Astrocyte of the cerebellum (primary cell): ENCODE data around the gene RBSN.
A peak's percentile ranks its signal among the peaks of the same experiment; 100 is the strongest.

Experiments used
- DNase-seq: peaks from one replicate; pipeline ENCODE4 v3.0.0-alpha.2; 2011; ENCODE audit warnings: low read depth
- H3K4me3 ChIP-seq: 2 replicates; pipeline ENCODE4 v1.5.1; 2011; ENCODE audit warnings: mild to moderate bottlenecking, low read depth, low read length, moderate library complexity
- CTCF ChIP-seq: IDR thresholded peaks from 2 replicates; pipeline ENCODE4 v1.5.1; 2012; ENCODE audit warnings: low read length, low read depth, moderate library complexity, mild to moderate bottlenecking; ENCODE audit errors: missing control alignments
- in situ Hi-C: cut with HindIII; loops from 2 replicates; pipeline ENCODE4 v1.10.0; 2017; ENCODE audit warnings: low sequenced_read_pairs

The RBSN gene

DNA sequence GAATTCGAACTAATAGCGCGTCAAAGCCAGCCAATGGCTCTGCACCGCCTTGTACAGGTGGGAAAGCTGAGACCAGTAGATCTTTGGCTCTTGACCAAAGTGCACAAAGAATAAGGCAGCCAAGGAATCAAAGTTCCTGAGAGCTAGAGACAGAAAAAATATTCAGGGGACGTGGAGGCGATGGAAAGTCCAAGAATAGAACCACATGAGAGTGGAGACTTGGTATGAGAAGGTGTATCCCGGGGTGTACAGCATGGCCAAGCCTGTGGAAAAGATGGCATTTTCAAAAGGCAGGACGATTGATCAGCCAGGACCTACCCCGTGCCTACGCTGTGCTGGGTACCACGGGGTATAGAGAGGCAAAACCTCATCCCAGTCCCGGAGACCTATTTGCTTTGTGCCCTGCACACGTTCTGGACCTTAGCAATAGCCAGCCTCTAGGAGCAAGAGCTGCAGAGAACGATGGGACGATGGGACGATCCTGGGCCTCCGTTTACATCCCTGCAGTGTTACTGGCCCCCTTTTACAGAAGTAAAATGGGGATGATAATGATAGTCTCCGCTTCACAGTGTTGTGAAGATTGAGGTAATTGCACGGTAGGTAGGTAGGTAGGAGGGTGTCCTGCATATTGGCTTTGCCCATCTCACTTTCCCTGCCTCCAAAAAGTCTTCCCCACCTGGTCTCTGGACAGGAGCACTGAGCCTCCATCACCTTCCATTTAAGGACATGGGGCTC is 583 bp upstream of the RBSN start:
- in situ Hi-C loops = no loop called here
- no peak for DNase-seq
- no peak for TF ChIP-seq CTCF
- H3K4me3 ChIP-seq = peak overlapping the region; percentile 93

GRCh38 chr3:15097891-15098290 is 1.1 kb downstream of the RBSN start:
- TF ChIP-seq CTCF = no peak
- DNase-seq = peak; percentile 13
- H3K4me3 ChIP-seq = peak overlapping the region; percentile 93
- in situ Hi-C loops = no loop called here

- TF ChIP-seq CTCF = no peak
- no peak for DNase-seq
- in situ Hi-C loops = no loop called here
- H3K4me3 ChIP-seq = no peak overlapping the region
Observed at GRCh38 chr3:15096046-15096445, 2.9 kb downstream of the RBSN start.

DNA sequence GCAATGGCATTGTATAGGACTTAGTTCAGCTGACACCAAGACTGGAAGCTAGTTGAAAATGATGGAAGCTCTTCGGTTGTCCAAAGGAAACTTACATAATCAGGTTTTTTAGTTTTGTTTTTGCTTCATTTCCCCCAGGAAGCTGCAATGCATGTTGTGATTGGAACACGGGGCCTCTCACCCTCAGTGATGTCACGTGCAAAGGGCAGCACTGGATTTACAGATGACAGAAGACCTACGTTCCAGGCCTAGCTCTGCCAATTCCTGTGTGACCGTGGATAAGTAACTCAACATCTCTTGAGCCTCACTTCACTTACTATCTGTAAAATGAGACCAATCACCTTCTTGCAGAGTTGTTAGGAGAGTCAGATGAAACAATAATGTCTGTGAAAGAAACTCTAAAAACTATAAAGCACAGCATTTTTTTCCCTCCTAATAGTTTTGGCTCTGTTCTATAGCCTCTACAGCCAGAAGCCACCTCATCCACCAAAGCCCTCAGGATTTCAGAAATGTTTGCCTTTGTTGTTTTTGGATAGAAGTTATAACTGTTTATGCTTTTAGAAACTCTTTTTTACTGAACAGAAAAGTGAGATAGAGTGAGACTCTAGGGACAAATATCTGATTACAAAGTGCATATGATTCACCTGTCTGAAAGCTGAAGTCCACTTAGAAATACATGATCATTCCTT is 4.6 kb downstream of the RBSN start:
- TF ChIP-seq CTCF = no peak
- no peak for DNase-seq
- in situ Hi-C loops = no loop called here
- H3K4me3 ChIP-seq = no peak overlapping the region

DNA sequence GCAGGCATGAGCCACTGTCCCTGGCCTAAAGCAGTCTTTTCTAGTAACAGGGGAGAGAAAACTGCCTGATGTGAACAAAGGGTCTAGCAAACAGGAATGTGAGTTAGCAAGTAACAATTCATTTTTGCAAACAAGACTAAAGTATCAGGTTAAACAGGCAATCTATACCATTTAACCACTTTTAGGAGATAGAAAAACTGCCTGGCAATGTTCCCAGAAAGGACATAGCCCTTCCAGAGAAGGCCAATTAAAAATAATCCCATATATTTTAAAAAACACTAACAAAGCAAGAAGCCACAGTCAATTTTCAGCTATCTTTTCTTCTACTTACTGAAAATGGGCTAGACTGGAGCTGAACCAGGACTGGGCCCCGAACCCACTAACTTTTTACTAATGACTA is 6.3 kb downstream of the RBSN start:
- in situ Hi-C loops = no loop called here
- no peak overlapping the region for H3K4me3 ChIP-seq
- DNase-seq = no peak
- no peak for TF ChIP-seq CTCF

GRCh38 chr3:15091575-15091974 is 7.4 kb downstream of the RBSN start:
- in situ Hi-C loops = no loop called here
- TF ChIP-seq CTCF = no peak
- no peak overlapping the region for H3K4me3 ChIP-seq
- no peak for DNase-seq
